Measurements from ENCODE around the gene CSK. TPM values are rescaled to one million over a fixed set of nuclear protein-coding genes. Genes with fewer than 3 reads are reported as not detected.

CSK gene
- total RNA-seq, 2 donors from 2014 or later = 84.8 to 96.9 TPM

- ATAC-seq (peak; percentile 43), DNase-seq (peak in 1 of 2 donors; percentile 67)
Measured at GRCh38 chr15:74768771-74769342, 13.0 kb upstream of the CSK start.

GRCh38 chr15:74769463-74770025 is 12.3 kb upstream of the CSK start:
- no peak for ATAC-seq
- intact Hi-C loops (cut with DNase I, micrococcal nuclease) = loop anchor here (2.0 to 10.0 kb wide), 4 partner anchors 132 to 185 kb away; partner anchors contain the start of gene RPP25 (in 1 of the 2)
- DNase-seq = no peak

More at GRCh38 chr15:74768771-74769342, 13.0 kb upstream of the CSK start:
- intact Hi-C loops (cut with DNase I, micrococcal nuclease) = loop anchor here (2.0 to 10.0 kb wide), 3 partner anchors 132 to 186 kb away; partner anchors contain the start of gene RPP25 (in 1 of the 2)

GRCh38 chr15:74770211-74770903 is 11.5 kb upstream of the CSK start:
- intact Hi-C loops (cut with DNase I, micrococcal nuclease) = loop anchor here in 1 of 2 donors (10.0 kb wide), 1 partner anchor 174 kb away; no protein-coding TSS in a partner anchor
- DNase-seq (no peak), ATAC-seq (no peak)

- intact Hi-C loops (cut with DNase I, micrococcal nuclease) = loop anchor here in 1 of 2 donors (10.0 kb wide), 1 partner anchor 171 kb away; no protein-coding TSS in a partner anchor
- peak in 1 of 2 donors; percentile 36 for DNase-seq
- ATAC-seq = peak; percentile 18
Measured at GRCh38 chr15:74773329-74773728, 8.6 kb upstream of the CSK start.

- intact Hi-C loops (cut with DNase I, micrococcal nuclease) = loop anchor here in 1 of 2 donors (10.0 kb wide), 1 partner anchor 171 kb away; no protein-coding TSS in a partner anchor
- DNase-seq = no peak
- peak; percentile 43 for ATAC-seq
Measured at GRCh38 chr15:74773731-74774252, 8.1 kb upstream of the CSK start.

- ATAC-seq = no peak
- intact Hi-C loops (cut with DNase I, micrococcal nuclease) = loop anchor here in 1 of 2 donors (10.0 kb wide), 1 partner anchor 170 kb away; no protein-coding TSS in a partner anchor
- DNase-seq = peak in 1 of 2 donors; percentile 53
Measured at GRCh38 chr15:74775132-74775562, 6.7 kb upstream of the CSK start.

GRCh38 chr15:74775894-74776293 is 6.0 kb upstream of the CSK start:
- intact Hi-C loops (cut with DNase I, micrococcal nuclease) = loop anchor here in 1 of 2 donors (10.0 kb wide), 1 partner anchor 169 kb away; no protein-coding TSS in a partner anchor
- DNase-seq (no peak), ATAC-seq (no peak)

GRCh38 chr15:74776821-74777768 is 4.8 kb upstream of the CSK start:
- intact Hi-C loops (cut with DNase I, micrococcal nuclease) = loop anchor here in 1 of 2 donors (10.0 kb wide), 1 partner anchor 168 kb away; no protein-coding TSS in a partner anchor
- DNase-seq = peak in 1 of 2 donors; percentile 48
- ATAC-seq = no peak

- intact Hi-C loops (cut with DNase I, micrococcal nuclease) = loop anchor here in 1 of 2 donors (10.0 kb wide), 1 partner anchor 167 kb away; no protein-coding TSS in a partner anchor
- no peak for ATAC-seq
- DNase-seq = no peak
Measured at GRCh38 chr15:74777769-74778598, 3.9 kb upstream of the CSK start.

- DNase-seq (no peak), ATAC-seq (no peak)
- intact Hi-C loops (cut with DNase I, micrococcal nuclease) = loop anchor here in 1 of 2 donors (10.0 kb wide), 1 partner anchor 166 kb away; no protein-coding TSS in a partner anchor
Measured at GRCh38 chr15:74778599-74778970, 3.3 kb upstream of the CSK start.

- intact Hi-C loops (cut with DNase I, micrococcal nuclease) = loop anchor here in 1 of 2 donors (10.0 kb wide), 1 partner anchor 166 kb away; no protein-coding TSS in a partner anchor
- ATAC-seq (no peak), DNase-seq (no peak)
Measured at GRCh38 chr15:74779162-74779648, 2.7 kb upstream of the CSK start.

GRCh38 chr15:74780523-74781430 is 1.1 kb upstream of the CSK start:
- ATAC-seq (no peak), DNase-seq (no peak)
- intact Hi-C loops (cut with DNase I, micrococcal nuclease) = no loop called here

GRCh38 chr15:74782259-74783071 is 585 bp downstream of the CSK start:
- intact Hi-C loops (cut with DNase I, micrococcal nuclease) = no loop called here
- ATAC-seq = peak; percentile 21
- peak in 1 of 2 donors; percentile 71 for DNase-seq

- peak; percentile 11 for ATAC-seq
- intact Hi-C loops (cut with DNase I, micrococcal nuclease) = no loop called here
- peak in 1 of 2 donors; percentile 55 for DNase-seq
Measured at GRCh38 chr15:74783072-74783807, 1.4 kb downstream of the CSK start.

Data from left colon (tissue), 2 donors.